Measurements from ENCODE around the gene TCP1. TPM values are rescaled to one million over a fixed set of nuclear protein-coding genes. Genes with fewer than 3 reads are reported as not detected.

The TCP1 gene
- total RNA-seq, 3 donors from 2014 or later: 139 to 205 (median 170) TPM

DNA sequence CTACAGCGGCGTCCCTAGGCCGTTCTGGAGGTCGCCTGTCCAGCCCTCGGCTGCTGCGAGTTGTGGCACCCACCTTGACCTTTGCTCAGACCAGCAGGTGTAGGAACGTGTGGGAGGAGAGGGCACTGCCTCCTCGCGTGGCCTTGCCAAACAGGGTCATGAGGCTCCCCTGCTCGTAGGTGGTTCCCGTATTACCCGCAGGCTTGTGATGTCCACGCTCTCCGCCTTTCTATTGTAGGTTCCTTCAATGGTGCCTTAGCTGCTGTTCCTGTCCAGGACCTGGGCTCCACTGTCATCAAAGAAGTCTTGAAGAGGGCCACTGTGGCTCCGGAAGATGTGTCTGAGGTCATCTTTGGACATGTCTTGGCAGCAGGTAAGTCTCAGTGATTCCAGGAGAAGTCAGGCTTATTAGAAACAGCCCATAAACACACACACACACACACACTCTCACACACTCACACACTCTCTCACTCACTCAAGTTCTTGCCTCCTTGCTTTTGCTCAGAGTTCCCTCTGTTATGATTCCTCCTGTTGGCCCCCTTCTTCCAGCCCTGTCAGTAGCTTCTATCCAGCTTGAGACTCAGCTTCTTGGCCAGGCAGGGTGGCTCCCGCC, 26.6 kb downstream of the TCP1 start:
- Histone ChIP-seq H3K4me1 (ENCODE audit: low read depth) (peaks cover 7% of the 10 kb centered on the region), H3K4me3 (peak overlapping the region; percentile 80), H3K9me3 (no peaks in the 10 kb centered on the region), H3K36me3 (ENCODE audit: low read depth) (no peaks in the 10 kb centered on the region)
- intact Hi-C loops (cut with DNase I, micrococcal nuclease): no loop called here
- TF ChIP-seq CTCF (IDR thresholded peaks at IDR 0.05): no peak
- ATAC-seq: peak; percentile 33
- DNase-seq: peak in 2 of 3 donors; percentile 38 to 77

DNA sequence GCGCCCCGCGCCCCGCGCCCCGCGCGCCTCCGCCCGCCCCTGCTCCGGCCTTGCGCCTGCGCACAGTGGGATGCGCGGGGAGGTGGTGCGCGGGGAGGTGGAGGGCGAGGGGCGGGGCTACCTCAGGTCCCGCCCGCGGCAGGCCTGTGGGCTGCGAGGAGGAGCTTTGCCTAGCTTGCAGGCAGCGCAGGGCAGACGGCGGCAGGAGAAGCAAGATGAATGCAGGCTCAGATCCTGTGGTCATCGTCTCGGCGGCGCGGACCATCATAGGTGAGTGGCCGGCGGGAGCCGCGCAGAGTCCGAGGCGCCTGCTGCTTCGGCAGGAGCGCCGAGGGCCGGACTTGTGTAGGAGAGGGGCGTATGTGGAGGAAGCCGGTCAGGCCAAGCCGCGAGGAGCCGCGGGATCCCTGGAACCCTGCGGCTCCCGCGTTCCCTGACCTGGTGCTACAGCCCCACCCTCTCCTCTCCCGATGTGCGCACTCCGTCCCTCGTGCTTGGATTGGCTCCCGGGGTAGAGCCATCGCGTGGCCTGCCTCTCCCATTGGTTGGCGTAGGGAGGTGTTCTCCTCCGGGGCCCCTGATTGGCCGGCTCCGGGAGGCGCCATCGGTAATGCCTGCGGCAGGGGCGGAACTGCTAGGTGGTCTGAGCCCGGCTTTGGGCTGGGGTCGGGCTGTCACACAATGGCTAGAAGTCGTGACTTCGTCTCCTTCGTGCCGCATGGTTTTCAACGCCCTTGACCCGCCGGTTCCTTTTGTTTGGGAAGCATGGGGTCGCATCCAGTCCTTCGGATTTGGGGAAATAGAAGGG, 27.3 kb downstream of the TCP1 start, which contains the start of gene ACAT2:
Gene ACAT2 (plus strand): TSS at position 173 of the 808 bp plus-strand sequence. CDS start 43 bp downstream, at position 216.
- peak within 1 kb of the TSS; percentile 80 for H3K4me3 ChIP-seq
- H3K9me3 ChIP-seq: no peaks in the 10 kb centered on the region
- H3K36me3 ChIP-seq (ENCODE audit: low read depth): no peaks in the 10 kb centered on the region
- intact Hi-C loops (cut with DNase I, micrococcal nuclease): no loop called here
- peaks cover 7% of the 10 kb centered on the region for H3K4me1 ChIP-seq (ENCODE audit: low read depth)
- ATAC-seq (peak; percentile 97), DNase-seq (peak; percentile 94 to 98 (median 95))
- no peak for TF ChIP-seq CTCF (IDR thresholded peaks at IDR 0.05)

DNA sequence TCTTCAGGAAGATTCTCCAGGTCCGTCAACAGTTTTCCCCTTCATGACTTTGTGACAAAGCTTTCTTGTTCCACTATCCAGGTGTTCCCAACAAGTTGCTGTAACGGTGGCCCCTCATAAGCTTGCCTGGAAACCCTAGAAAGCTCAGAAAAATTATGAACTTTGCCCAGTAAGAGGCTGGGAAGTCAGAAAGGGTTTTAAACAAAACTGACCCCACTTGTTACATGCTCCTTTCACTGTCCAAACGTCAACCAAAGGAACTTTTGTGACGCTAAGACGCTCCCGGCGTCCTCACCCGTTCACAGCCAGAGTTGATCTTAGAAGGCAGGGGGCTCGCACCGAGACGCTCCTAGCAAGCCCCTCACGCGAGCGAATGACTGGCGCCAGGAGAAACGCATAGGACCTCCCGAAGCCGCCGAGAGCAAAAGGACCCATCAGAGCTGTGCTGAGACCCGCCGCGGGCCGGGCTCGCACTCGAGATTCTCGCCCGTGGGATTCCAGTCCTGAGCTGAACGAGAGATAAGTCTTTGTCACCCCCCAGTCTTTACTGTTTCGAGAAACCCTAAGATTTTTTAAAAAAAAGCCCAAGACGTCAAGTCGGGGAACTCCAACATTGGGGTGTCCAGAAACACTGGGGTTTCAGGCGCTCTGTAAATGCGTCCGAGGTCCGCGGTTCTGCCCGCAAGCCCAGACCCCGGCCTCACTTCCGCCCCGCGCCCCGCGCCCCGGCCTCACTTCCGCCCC, 28.1 kb downstream of the TCP1 start:
- H3K4me1 ChIP-seq (ENCODE audit: low read depth): peaks cover 7% of the 10 kb centered on the region
- intact Hi-C loops (cut with DNase I, micrococcal nuclease): no loop called here
- no peaks in the 10 kb centered on the region for H3K9me3 ChIP-seq
- ATAC-seq (no peak), DNase-seq (peak; percentile 56 to 69 (median 57))
- TF ChIP-seq CTCF (IDR thresholded peaks at IDR 0.05): no peak
- H3K4me3 ChIP-seq: peak overlapping the region; percentile 80
- no peaks in the 10 kb centered on the region for H3K36me3 ChIP-seq (ENCODE audit: low read depth)

DNA sequence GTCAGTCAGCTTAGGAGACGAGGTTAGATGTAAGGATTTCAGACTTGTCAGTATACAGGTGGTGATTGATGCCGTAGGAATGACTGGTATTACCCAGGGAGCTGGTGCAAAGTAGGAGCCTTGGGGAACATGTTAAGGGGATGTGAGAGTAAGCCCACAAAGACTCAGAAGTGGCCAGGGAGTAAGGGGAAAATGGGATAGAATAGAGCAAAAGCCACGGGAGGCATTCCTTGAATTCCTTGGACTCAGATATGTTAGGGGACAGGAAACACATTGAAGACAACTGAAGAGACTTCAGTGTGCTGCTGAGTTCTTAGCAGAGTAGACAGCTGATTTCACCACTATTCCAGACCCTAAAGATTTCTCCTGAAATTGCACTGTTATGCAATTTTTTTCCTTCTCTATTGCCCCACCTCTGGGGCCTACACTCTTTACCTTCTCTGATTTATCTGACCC, 28.8 kb downstream of the TCP1 start:
- Histone ChIP-seq H3K4me3 (no peak overlapping the region), H3K9me3 (no peaks in the 10 kb centered on the region), H3K4me1 (ENCODE audit: low read depth) (peaks cover 7% of the 10 kb centered on the region), H3K36me3 (ENCODE audit: low read depth) (peaks cover 2% of the 10 kb centered on the region)
- no peak for TF ChIP-seq CTCF (IDR thresholded peaks at IDR 0.05)
- DNase-seq (no peak), ATAC-seq (no peak)
- intact Hi-C loops (cut with DNase I, micrococcal nuclease): no loop called here

DNA sequence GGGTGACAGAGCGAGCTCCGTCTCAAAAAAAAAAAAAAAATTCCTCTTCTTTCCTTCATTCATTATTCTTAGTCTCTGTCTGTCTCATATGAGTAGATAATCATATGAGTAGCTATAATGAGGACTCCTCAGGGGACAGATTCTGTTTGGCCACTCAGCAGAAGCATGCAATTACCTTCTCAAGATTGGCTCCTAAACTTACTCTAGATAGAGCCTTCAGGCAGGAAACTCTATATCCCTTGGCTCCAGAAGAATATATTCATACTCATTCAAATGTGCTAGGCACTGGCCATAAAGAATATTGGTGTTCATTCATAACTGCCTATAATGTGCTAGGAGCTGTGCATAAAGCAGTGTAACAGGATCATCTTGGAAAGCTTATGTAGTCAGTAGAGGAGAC, 29.8 kb downstream of the TCP1 start:
- DNase-seq (no peak), ATAC-seq (no peak)
- Histone ChIP-seq H3K9me3 (no peaks in the 10 kb centered on the region), H3K36me3 (ENCODE audit: low read depth) (peaks cover 2% of the 10 kb centered on the region), H3K4me3 (no peak overlapping the region), H3K4me1 (ENCODE audit: low read depth) (peaks cover 7% of the 10 kb centered on the region)
- no peak for TF ChIP-seq CTCF (IDR thresholded peaks at IDR 0.05)
- intact Hi-C loops (cut with DNase I, micrococcal nuclease): no loop called here
